Measurements from ENCODE around the gene NAPEPLD. TPM values are rescaled to one million over a fixed set of nuclear protein-coding genes. Genes with fewer than 3 reads are reported as not detected.

NAPEPLD gene
- total RNA-seq, 2 experiments from 2014 or later, result 13.5 to 15.4 TPM

DNA sequence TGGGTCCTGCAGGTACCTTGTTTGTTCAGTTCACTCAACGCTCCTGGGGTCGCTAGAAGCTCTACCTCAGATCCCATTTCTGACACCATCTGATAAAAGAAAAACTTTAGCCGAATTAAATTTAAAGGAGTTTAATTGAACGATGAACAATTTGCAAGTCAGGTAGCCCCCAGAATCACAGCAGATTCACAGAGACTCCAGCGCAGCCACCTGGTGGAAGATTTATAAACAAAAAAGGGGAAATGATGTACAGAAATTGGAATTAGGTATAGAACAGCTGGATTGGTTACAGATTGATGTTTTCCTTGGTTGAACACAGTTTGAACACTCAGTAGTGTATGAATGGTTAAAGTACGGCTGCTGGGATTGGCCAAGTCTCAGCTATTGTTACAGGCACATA, 97.4 kb downstream of the NAPEPLD start:
- CTCF ChIA-PET (ENCODE audit: unreplicated experiment), result no interaction called here
- no peak overlapping the region for H3K4me2 ChIP-seq (ENCODE audit: low read length)
- H2AFZ ChIP-seq (ENCODE audit: low read length), result no peak overlapping the region
- H3K27ac ChIP-seq (ENCODE audit: low read depth, low read length, poor library complexity, severe bottlenecking), result no peak overlapping the region
- H3K4me1 ChIP-seq (ENCODE audit: insufficient read depth, low read length, poor library complexity, severe bottlenecking), result no peaks in the 10 kb centered on the region
- no peak overlapping the region for H3K4me3 ChIP-seq (ENCODE audit: low read depth, low read length, poor library complexity, severe bottlenecking)
- H3K9me3 ChIP-seq (ENCODE audit: low read length), result peaks cover 19% of the 10 kb centered on the region
- no peaks in the 10 kb centered on the region for H4K20me1 ChIP-seq (ENCODE audit: insufficient read depth, low read length)
- no peak for DNase-seq (ENCODE audit: low spot score)
- H3K79me2 ChIP-seq (ENCODE audit: insufficient read depth, low read depth, low read length), result no peaks in the 10 kb centered on the region
- H3K9me2 ChIP-seq (ENCODE audit: insufficient read depth, low read length), result no peaks in the 10 kb centered on the region
- no peaks in the 10 kb centered on the region for H3K36me3 ChIP-seq (ENCODE audit: insufficient read depth, low read length)
- no TSS peak for BruUV-seq (replicated peaks)
- POLR2A ChIA-PET, result interaction anchor here (0.6 kb wide), 1 partner anchor 81 kb away, joined by 3 read pairs; no protein-coding TSS in a partner anchor
- intact Hi-C loops (cut with micrococcal nuclease; ENCODE audit: unreplicated experiment), result loop anchor here (10.0 kb wide), 1 partner anchor 107 kb away; no protein-coding TSS in a partner anchor
- no peak for TF ChIP-seq EZH2phosphoT487 (IDR thresholded peaks at IDR 0.05; ENCODE audit: borderline replicate concordance, low read depth, low read length)
- TF ChIP-seq CTCF (conservative IDR thresholded peaks at IDR 0.05; ENCODE audit: low read length), result no peak

Other genes starting within 250 kb of the NAPEPLD start
- gene LRRC17, start 236.1 kb downstream of the NAPEPLD start, total RNA-seq (2014; rRNA removed; shearing (Covaris generic)), result not detected in 2 replicates
- not detected in 2 replicates for gene LRRC17, start 236.1 kb downstream of the NAPEPLD start, total RNA-seq (2022)
- 0.41 and 2.0 TPM in 2 replicates for gene FBXL13, start 74.3 kb downstream of the NAPEPLD start, total RNA-seq (2014; rRNA removed; shearing (Covaris generic))
- 1.6 TPM in 2 replicates for gene FBXL13, start 74.3 kb downstream of the NAPEPLD start, total RNA-seq (2022)
- 20.9 and 24.3 TPM in 2 replicates for gene ARMC10, start 74.0 kb downstream of the NAPEPLD start, total RNA-seq (2014; rRNA removed; shearing (Covaris generic))
- 33.4 and 36.3 TPM in 2 replicates for gene ARMC10, start 74.0 kb downstream of the NAPEPLD start, total RNA-seq (2022)
- 48.5 and 57.5 TPM in 2 replicates for gene PMPCB, start 148.3 kb upstream of the NAPEPLD start, total RNA-seq (2014; rRNA removed; shearing (Covaris generic))
- 94.1 and 95.9 TPM in 2 replicates for gene PMPCB, start 148.3 kb upstream of the NAPEPLD start, total RNA-seq (2022)
- gene DNAJC2, start 195.7 kb upstream of the NAPEPLD start, total RNA-seq (2014; rRNA removed; shearing (Covaris generic)), result 38.6 and 39.6 TPM in 2 replicates
- gene DNAJC2, start 195.7 kb upstream of the NAPEPLD start, total RNA-seq (2022), result 49.1 and 53.5 TPM in 2 replicates
- gene PSMC2, start 198.5 kb upstream of the NAPEPLD start, total RNA-seq (2014; rRNA removed; shearing (Covaris generic)), result 77.7 and 95.2 TPM in 2 replicates
- 120 and 129 TPM in 2 replicates for gene PSMC2, start 198.5 kb upstream of the NAPEPLD start, total RNA-seq (2022)

Data from OCI-LY7 (cell line).